HL-60 (cell line): ENCODE measurements around the gene PRG3.
"Not testable (repeated sequence)": the region's sequence is repeated elsewhere in the genome, so short reads cannot be mapped to it uniquely, and the experiment has no call there.

Experiments
- DNase-seq, 2 experiments: peaks; one replicate each; pipeline ENCODE4 v3.0.0-alpha.2; 2010 to 2020; ENCODE audit warnings: low read depth in 1 of 2, low spot score in 1 of 2
- H3K27ac ChIP-seq: fragments of 250-450 bp; sonication (Bioruptor Pico); replicated peaks from 2 replicates; pipeline ENCODE4 v1.5.1; 2020; ENCODE audit warnings: mild to moderate bottlenecking, moderate library complexity
- H3K27me3 ChIP-seq: fragments of 250-450 bp; sonication (Bioruptor Pico); 2 replicates; pipeline ENCODE4 v1.5.1; 2021; ENCODE audit warnings: mild to moderate bottlenecking, moderate library complexity; ENCODE audit not compliant: insufficient read depth, poor library complexity, severe bottlenecking
- H3K4me3 ChIP-seq: replicated peaks from 2 replicates; pipeline ENCODE4 v1.5.1; 2011; ENCODE audit warnings: mild to moderate bottlenecking, control low read depth, low read length; ENCODE audit not compliant: insufficient read depth
- GABPA ChIP-seq: IDR thresholded peaks from 2 replicates; pipeline ENCODE4 v1.6.1; 2012; ENCODE audit warnings: low read depth
- POLR2AphosphoS5 ChIP-seq: IDR thresholded peaks from 2 replicates; pipeline ENCODE4 v1.6.1; 2012; ENCODE audit warnings: low read depth
- SPI1 ChIP-seq: IDR thresholded peaks from 2 replicates; pipeline ENCODE4 v1.6.1; 2012; ENCODE audit warnings: low read depth, mild to moderate bottlenecking, borderline replicate concordance
- TF ChIP-seq, protein P1 (sequence below): IDR thresholded peaks from one replicate; pipeline ENCODE4 v1.5.1; 2011; ENCODE audit warnings: low read length, control low read depth, inconsistent platforms; ENCODE audit not compliant: insufficient read depth
- TF ChIP-seq, protein P2 (sequence below): IDR thresholded peaks from 2 replicates; pipeline ENCODE4 v1.6.1; 2012; ENCODE audit warnings: low read depth; ENCODE audit not compliant: insufficient replicate concordance

Gene PRG3

DNA sequence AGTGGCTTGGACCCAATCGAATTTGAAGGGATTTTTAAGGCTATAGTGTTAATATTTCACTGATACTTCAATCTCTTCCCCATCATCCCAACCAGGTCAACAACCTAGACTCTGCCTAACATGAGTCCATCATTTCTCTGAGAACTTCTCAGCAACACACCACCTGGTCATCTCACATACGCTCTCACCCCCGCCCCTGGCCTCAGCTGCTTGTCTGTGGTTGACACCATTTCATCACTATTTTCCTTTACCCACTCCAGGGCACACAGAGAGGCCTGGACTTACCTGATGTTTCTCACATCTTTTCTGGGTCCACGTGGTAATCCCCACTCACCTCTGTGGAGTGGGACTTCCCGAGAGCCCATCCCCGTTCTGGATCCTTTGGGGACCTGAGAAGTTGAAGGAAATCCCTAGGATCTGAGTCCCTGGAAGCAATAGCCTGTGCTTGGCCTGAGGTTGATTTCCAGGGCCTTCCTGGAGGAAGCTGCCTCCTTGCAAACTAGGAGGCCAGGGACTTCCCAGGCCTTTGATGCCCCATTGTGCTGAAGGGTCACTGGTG is 39.6 kb downstream of the PRG3 start:
- TF ChIP-seq SPI1 (no peak), POLR2AphosphoS5 (no peak), GABPA (no peak)
- TF ChIP-seq, protein P1, sequence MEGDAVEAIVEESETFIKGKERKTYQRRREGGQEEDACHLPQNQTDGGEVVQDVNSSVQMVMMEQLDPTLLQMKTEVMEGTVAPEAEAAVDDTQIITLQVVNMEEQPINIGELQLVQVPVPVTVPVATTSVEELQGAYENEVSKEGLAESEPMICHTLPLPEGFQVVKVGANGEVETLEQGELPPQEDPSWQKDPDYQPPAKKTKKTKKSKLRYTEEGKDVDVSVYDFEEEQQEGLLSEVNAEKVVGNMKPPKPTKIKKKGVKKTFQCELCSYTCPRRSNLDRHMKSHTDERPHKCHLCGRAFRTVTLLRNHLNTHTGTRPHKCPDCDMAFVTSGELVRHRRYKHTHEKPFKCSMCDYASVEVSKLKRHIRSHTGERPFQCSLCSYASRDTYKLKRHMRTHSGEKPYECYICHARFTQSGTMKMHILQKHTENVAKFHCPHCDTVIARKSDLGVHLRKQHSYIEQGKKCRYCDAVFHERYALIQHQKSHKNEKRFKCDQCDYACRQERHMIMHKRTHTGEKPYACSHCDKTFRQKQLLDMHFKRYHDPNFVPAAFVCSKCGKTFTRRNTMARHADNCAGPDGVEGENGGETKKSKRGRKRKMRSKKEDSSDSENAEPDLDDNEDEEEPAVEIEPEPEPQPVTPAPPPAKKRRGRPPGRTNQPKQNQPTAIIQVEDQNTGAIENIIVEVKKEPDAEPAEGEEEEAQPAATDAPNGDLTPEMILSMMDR = no peak
- TF ChIP-seq, protein P2, sequence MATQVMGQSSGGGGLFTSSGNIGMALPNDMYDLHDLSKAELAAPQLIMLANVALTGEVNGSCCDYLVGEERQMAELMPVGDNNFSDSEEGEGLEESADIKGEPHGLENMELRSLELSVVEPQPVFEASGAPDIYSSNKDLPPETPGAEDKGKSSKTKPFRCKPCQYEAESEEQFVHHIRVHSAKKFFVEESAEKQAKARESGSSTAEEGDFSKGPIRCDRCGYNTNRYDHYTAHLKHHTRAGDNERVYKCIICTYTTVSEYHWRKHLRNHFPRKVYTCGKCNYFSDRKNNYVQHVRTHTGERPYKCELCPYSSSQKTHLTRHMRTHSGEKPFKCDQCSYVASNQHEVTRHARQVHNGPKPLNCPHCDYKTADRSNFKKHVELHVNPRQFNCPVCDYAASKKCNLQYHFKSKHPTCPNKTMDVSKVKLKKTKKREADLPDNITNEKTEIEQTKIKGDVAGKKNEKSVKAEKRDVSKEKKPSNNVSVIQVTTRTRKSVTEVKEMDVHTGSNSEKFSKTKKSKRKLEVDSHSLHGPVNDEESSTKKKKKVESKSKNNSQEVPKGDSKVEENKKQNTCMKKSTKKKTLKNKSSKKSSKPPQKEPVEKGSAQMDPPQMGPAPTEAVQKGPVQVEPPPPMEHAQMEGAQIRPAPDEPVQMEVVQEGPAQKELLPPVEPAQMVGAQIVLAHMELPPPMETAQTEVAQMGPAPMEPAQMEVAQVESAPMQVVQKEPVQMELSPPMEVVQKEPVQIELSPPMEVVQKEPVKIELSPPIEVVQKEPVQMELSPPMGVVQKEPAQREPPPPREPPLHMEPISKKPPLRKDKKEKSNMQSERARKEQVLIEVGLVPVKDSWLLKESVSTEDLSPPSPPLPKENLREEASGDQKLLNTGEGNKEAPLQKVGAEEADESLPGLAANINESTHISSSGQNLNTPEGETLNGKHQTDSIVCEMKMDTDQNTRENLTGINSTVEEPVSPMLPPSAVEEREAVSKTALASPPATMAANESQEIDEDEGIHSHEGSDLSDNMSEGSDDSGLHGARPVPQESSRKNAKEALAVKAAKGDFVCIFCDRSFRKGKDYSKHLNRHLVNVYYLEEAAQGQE = no peak
- no peak for DNase-seq
- no peaks in the 10 kb centered on the region for H3K27me3 ChIP-seq

DNA sequence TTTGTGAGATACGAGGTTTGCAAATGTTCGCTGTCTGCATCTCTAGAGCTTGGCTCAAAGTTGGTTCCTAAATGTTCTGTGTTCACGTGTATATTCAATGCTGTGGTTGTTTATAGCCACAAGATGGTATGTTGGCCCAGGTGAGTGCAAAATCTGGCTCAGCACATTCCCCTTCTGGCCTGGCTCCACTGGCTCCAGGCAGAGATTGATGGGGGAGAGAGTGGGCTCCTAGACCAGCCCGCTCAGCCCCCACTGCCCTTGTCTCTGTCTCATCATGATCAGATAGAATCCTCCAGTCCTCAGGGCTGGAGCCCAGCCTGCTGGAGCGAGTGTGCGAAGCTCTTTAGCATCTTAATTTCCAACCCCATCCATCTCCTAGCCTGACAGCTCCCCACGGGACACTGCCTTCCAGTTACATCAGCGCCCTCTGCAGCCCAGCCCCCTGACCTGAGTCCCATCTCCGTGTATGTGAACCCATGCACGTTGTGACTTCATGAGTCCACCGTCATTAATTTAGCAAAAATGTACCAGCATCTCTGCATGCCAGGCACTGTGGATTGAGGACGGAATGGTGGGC is 40.8 kb downstream of the PRG3 start:
- no peak for DNase-seq
- H3K4me3 ChIP-seq = no peak overlapping the region
- no peak for TF ChIP-seq POLR2AphosphoS5
- H3K27ac ChIP-seq = no peak overlapping the region
- H3K27me3 ChIP-seq = no peaks in the 10 kb centered on the region

More for the DNA sequence above, 39.6 kb downstream of the PRG3 start:
- H3K4me3 ChIP-seq = no peak overlapping the region
- no peak overlapping the region for H3K27ac ChIP-seq

DNA sequence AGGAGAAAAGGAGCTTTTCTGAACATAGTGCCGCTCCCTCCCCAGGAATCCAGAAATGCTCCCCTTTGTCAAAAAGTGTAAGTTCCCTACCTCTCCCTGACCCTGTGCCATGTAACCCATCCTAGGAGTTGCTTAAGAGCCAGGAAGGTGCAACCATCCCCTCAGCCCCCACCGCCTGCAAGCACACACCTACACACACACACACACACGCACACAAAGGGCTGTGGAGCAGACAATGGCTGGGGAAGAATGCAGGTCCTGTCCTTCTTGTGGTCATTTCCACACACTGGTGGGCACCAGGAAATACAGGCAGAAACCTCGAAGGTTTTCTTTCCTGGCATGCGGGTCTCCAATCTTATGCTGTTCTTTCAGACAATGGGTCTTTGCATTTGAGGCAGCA is 41.6 kb downstream of the PRG3 start:
- TF ChIP-seq POLR2AphosphoS5 = no peak
- no peak for TF ChIP-seq GABPA
- TF ChIP-seq, protein P1 = no peak
- TF ChIP-seq SPI1 = no peak
- TF ChIP-seq, protein P2 = no peak
- no peak overlapping the region for H3K4me3 ChIP-seq
- no peaks in the 10 kb centered on the region for H3K27me3 ChIP-seq
- H3K27ac ChIP-seq = no peak overlapping the region
- DNase-seq = no peak

DNA sequence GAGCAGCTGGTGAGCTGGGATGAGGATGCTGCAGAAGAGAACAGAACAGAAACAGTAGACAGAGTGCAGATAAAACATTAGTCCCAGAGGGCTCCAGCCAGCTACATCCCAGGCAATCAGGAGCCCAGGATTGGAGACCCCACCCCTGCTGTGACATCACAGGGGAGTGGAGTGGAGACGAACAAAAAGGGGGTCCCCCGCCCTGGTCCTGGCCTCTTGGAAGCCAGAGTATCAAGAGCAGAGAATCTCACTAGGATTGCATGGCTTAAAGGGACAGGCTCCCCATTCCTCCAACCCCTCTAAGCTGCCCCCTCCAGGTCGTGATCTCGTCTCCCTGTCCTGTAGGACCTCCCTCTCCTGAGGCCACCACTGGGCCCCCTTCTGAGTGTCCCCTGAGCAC is 42.8 kb downstream of the PRG3 start, which contains the start of gene P2RX3:
Gene P2RX3, plus strand, starts transcription at position 211 of the 400 bp plus-strand sequence. CDS start 199 bp downstream, outside the sequence.
- no peaks in the 10 kb centered on the region for H3K27me3 ChIP-seq
- TF ChIP-seq, protein P1 = no peak
- TF ChIP-seq POLR2AphosphoS5 = no peak
- TF ChIP-seq SPI1 = no peak
- no peak for TF ChIP-seq GABPA
- TF ChIP-seq, protein P2 = no peak
- DNase-seq = no peak
- H3K4me3 ChIP-seq = no peak within 1 kb of the TSS
- no peak within 1 kb of the TSS for H3K27ac ChIP-seq

DNA sequence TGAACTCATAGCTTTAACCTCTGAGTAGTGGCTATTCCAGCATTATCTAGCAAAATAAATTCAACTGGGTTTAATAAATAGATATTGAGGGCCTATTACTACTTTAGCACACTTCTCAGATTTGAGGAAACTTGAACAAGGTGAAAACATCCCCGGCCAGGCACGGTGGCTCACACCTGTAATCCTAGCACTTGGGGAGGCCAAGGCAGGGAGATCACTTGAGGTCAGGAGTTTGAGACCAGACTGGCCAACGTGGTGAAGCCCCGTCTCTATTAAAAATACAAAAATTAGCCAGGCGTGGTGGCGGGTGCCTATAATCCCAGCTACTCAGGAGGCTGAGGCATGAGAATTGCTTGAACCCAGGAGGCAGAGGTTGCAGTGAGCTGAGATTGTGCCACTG is 44.1 kb downstream of the PRG3 start:
- H3K27me3 ChIP-seq, H3K27ac ChIP-seq, H3K4me3 ChIP-seq, DNase-seq: not testable (repeated sequence)
